Stomach (tissue), 9 donors: Measurements from ENCODE around the gene FAM193A. TPM values are rescaled to one million over a fixed set of nuclear protein-coding genes. Genes with fewer than 3 reads are reported as not detected.

Source experiments
- DNase-seq, 2 donors: peaks; one replicate each; pipeline versions ENCODE4 v3.0.0 to v3.0.0-alpha.2; 2013 to 2019
- H3K27ac ChIP-seq, 5 donors: fragments of 200-600 bp in 4 of 5; sonication (generic) in 4 of 5; one replicate each; pipeline ENCODE4 v1.5.1; 2013 to 2019; ENCODE audit warnings: mild to moderate bottlenecking in 1 of 5, moderate library complexity in 1 of 5
- H3K27me3 ChIP-seq, 3 donors: fragments of 200-600 bp; sonication (generic); one replicate each; pipeline ENCODE4 v1.5.1; 2017 to 2019; ENCODE audit warnings: mixed run types in 1 of 3
- H3K36me3 ChIP-seq, 4 donors: fragments of 200-600 bp; sonication (generic); 1 replicate in 3 of 4; 2 replicates in 1 of 4; pipeline ENCODE4 v1.5.1; 2016 to 2019
- H3K4me1 ChIP-seq, 4 donors: fragments of 200-600 bp; sonication (generic); one replicate each; pipeline ENCODE4 v1.5.1; 2016 to 2019
- H3K4me3 ChIP-seq, 4 donors: fragments of 200-600 bp; sonication (generic) in 3 of 4; one replicate each; pipeline ENCODE4 v1.5.1; 2016 to 2019; ENCODE audit warnings: mild to moderate bottlenecking in 1 of 4
- H3K9me3 ChIP-seq, 4 donors: fragments of 200-600 bp; sonication (generic); one replicate each; pipeline ENCODE4 v1.5.1; 2016 to 2019
- CTCF ChIP-seq, 7 experiments: fragments of 450-650 bp in 4 of 7; fragments of 200-600 bp in 3 of 7; sonication (generic) in 3 of 7; IDR thresholded peaks; one replicate each; pipeline ENCODE4 v1.5.1; 2016 to 2019; ENCODE audit warnings: antibody characterized with exemption in 7 of 7, control low read depth in 2 of 7, mild to moderate bottlenecking in 1 of 7
- EP300 ChIP-seq: sonication (generic); formaldehyde crosslinking; IDR thresholded peaks from one replicate; pipeline ENCODE4 v1.6.1; 2017; ENCODE audit warnings: antibody characterized with exemption
- POLR2A ChIP-seq, 4 donors: fragments of 450-650 bp; IDR thresholded peaks; one replicate each; pipeline ENCODE4 v1.6.1; 2016; ENCODE audit warnings: antibody characterized with exemption in 4 of 4, control low read depth in 2 of 4, mild to moderate bottlenecking in 1 of 4, moderate library complexity in 1 of 4
- POLR2AphosphoS5 ChIP-seq, 3 donors: sonication (generic); formaldehyde crosslinking; IDR thresholded peaks; one replicate each; pipeline ENCODE4 v1.6.1; 2016; ENCODE audit warnings: antibody characterized with exemption in 3 of 3
- WGBS, 5 donors: extraction: QIAGEN DNeasy Blood & Tissue Kit in 3 of 5; methylation state at CpG; one replicate each; pipeline versions ENCODE4 v1.1.5 to v1.1.7; 2013 to 2018; 5-methylcytosine and 5-hydroxymethylcytosine counted together
- intact Hi-C: fragments of 100-400 bp; cut with DNase I; formaldehyde crosslinking; loops from one replicate; pipeline ENCODE4 v1.15.1; 2023; ENCODE audit warnings: low total_unique reads
- polyA plus RNA-seq, 3 donors: library from polyadenylated mRNA; stranded (reverse); fragments of 200-250 nt; gene quantifications; one replicate each; pipeline ENCODE4 v1.2.3, GENCODE V29; 2013
- total RNA-seq, 5 donors: library from RNA; depleted of rRNA; stranded (reverse); fragments of >200 nt; gene quantifications; one replicate each; pipeline versions ENCODE4 v1.1.0 to v1.2.3, GENCODE V29; 2014 to 2016
- donor health status: healthy with polysubstance abuse.
- donor health status: Bipolar disorder and iron deficiency.
- donor health status: healthy.

FAM193A gene
- total and polyA plus RNA-seq, 8 donors: 4.9 to 107 (median 26.0) TPM

DNA sequence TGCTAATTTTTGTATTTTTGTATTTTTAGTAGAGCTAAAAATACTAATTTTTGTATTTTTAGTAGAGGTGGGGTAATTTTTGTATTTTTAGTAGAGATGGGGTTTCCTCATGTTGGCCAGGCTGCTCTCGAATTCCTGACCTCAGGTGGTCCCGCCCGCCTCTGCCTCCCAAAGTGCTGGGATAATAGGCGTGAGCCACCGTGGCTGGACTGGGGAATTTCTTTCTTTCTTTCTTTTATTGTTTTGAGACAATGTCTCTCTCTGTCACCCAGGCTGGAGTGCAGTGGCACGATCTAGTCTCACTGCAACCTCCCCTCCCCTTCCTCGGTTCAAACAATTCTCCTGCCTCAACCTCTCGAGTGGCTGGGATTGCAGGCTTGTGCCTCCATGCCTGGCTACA is 83.0 kb downstream of the FAM193A start:
- WGBS, 5 donors: 88 to 95% (median 93%) methylated on average over 8 of the region's 8 CpGs
- H3K27me3 ChIP-seq: no peaks in the 10 kb centered on the region
- TF ChIP-seq CTCF (IDR thresholded peaks at IDR 0.05) (no peak), POLR2AphosphoS5 (IDR thresholded peaks at IDR 0.05) (no peak), POLR2A (IDR thresholded peaks at IDR 0.05) (no peak), EP300 (no peak)
- H3K9me3 ChIP-seq: no peaks in the 10 kb centered on the region
- H3K27ac ChIP-seq: no peak overlapping the region
- DNase-seq: no peak
- peaks cover 4 to 53% (median 23%) of the 10 kb centered on the region in 4 donors for H3K4me1 ChIP-seq
- no peaks in the 10 kb centered on the region for H3K36me3 ChIP-seq
- intact Hi-C loops: no loop called here
- H3K4me3 ChIP-seq: no peak overlapping the region

GRCh38 chr4:2621419-2621818 is 85.0 kb downstream of the FAM193A start:
- no peak overlapping the region for H3K27ac ChIP-seq
- H3K27me3 ChIP-seq: no peaks in the 10 kb centered on the region
- H3K4me3 ChIP-seq: no peak overlapping the region
- intact Hi-C loops: no loop called here
- no peak for TF ChIP-seq EP300
- no peak for TF ChIP-seq CTCF (IDR thresholded peaks at IDR 0.05)
- no peak for TF ChIP-seq POLR2A (IDR thresholded peaks at IDR 0.05)
- no peak for TF ChIP-seq POLR2AphosphoS5 (IDR thresholded peaks at IDR 0.05)
- peaks cover 0 to 43% (median 18%) of the 10 kb centered on the region in 4 donors for H3K4me1 ChIP-seq
- 82 to 92% (median 90%) methylated on average over 7 of the region's 7 CpGs for WGBS, 5 donors
- no peak for DNase-seq
- H3K9me3 ChIP-seq: no peaks in the 10 kb centered on the region
- peaks cover 7 to 14% (median 12%) of the 10 kb centered on the region in 4 donors for H3K36me3 ChIP-seq

DNA sequence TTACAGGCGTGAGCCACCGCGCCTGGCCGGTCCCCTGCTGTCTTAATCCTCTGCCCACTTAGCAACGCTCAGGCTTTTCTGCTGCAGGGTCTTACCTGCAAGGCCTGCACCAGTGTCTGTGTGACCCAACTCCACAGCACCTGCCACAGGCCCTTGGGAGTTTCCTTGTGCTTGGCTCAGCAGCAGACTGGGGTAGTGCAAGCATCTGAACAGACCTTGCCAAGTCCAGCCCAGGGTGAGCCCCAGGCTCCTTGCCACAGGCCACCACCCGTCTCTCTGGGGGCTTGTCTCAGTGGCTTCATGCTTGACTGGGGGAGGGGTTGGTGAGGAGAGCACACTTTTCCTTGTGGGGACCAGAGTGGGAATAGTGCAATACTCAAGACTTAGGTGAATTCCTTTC is 87.0 kb downstream of the FAM193A start:
- no peaks in the 10 kb centered on the region for H3K27me3 ChIP-seq
- H3K4me1 ChIP-seq: peaks cover 0 to 35% (median 16%) of the 10 kb centered on the region in 4 donors
- no peaks in the 10 kb centered on the region for H3K9me3 ChIP-seq
- no peak overlapping the region for H3K4me3 ChIP-seq
- no peak overlapping the region for H3K27ac ChIP-seq
- peaks cover 24 to 34% (median 31%) of the 10 kb centered on the region in 4 donors for H3K36me3 ChIP-seq
- TF ChIP-seq CTCF (IDR thresholded peaks at IDR 0.05) (no peak), EP300 (no peak), POLR2AphosphoS5 (IDR thresholded peaks at IDR 0.05) (no peak), POLR2A (IDR thresholded peaks at IDR 0.05) (no peak)
- 86 to 95% (median 88%) methylated on average over 6 of the region's 6 CpGs for WGBS, 5 donors
- DNase-seq: no peak
- intact Hi-C loops: no loop called here

DNA sequence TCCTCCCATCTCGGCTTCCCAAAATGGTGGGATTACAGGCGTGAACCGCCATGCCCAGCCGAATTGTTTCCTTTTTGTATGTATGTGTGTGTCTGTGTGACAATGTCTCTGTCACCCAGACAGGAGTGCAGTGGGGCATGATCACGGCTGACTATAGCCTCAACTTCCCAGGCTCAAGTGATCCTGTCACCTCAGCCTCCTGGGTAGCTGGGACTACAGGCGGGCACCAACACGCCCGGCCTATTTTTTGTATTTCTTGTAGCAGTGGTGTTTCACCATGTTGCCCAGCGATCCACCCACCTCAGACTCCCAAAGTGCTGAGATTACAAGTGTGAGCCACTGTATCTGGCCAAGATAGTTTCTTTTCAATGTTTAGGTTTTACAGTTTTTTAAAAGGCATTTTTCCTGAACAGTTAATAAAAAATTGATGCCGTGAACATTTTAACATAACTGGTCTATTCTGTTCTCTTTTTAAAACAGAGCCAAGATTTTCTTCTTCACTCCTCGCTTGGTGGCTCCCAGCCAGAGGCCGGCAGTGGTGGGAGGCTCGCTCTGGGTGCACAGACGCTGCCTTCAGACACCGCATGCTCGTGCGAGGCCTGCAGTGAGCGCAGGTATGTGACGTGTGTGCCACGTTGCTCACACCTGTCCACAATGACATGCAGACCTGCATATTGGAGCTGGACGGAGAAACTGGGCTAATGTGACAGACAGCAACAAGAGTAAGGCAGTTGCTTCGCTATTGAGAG is 88.5 kb downstream of the FAM193A start:
- H3K27me3 ChIP-seq: no peaks in the 10 kb centered on the region
- TF ChIP-seq POLR2A (IDR thresholded peaks at IDR 0.05) (no peak), EP300 (no peak), CTCF (IDR thresholded peaks at IDR 0.05) (no peak)
- no peak overlapping the region for H3K27ac ChIP-seq
- WGBS, 5 donors: 73 to 90% (median 83%) methylated on average over 22 of the region's 22 CpGs
- DNase-seq: peak in 1 of 2 donors; percentile 32
- intact Hi-C loops: no loop called here
- no peaks in the 10 kb centered on the region for H3K9me3 ChIP-seq
- no peak overlapping the region for H3K4me3 ChIP-seq
- H3K4me1 ChIP-seq: peaks cover 0 to 29% (median 14%) of the 10 kb centered on the region in 4 donors
- peaks cover 29 to 49% (median 45%) of the 10 kb centered on the region in 4 donors for H3K36me3 ChIP-seq
